Osteocyte (in vitro differentiated cells): ENCODE measurements around the gene CCDC78. TPM values are rescaled to one million over a fixed set of nuclear protein-coding genes. Genes with fewer than 3 reads are reported as not detected.

Source experiments
- DNase-seq: peaks from one replicate; pipeline ENCODE4 v3.0.0; 2021; ENCODE audit warnings: mixed read lengths; ENCODE audit not compliant: unreplicated experiment; ENCODE audit errors: extremely low spot score
- H3K27ac Mint-ChIP-seq: one replicate; pipeline ENCODE4 v1.8.0; 2021; ENCODE audit warnings: mild to moderate bottlenecking, mixed read lengths; ENCODE audit not compliant: unreplicated experiment
- H3K27me3 Mint-ChIP-seq: one replicate; pipeline ENCODE4 v1.8.0; 2021; ENCODE audit warnings: mixed read lengths; ENCODE audit not compliant: unreplicated experiment
- H3K36me3 Mint-ChIP-seq: one replicate; pipeline ENCODE4 v1.8.0; 2021; ENCODE audit warnings: mixed read lengths; ENCODE audit not compliant: unreplicated experiment
- H3K4me1 Mint-ChIP-seq: one replicate; pipeline ENCODE4 v1.8.0; 2021; ENCODE audit warnings: mixed read lengths; ENCODE audit not compliant: unreplicated experiment
- H3K4me3 Mint-ChIP-seq: one replicate; pipeline ENCODE4 v1.8.0; 2021; ENCODE audit warnings: mild to moderate bottlenecking, moderate library complexity, mixed read lengths; ENCODE audit not compliant: unreplicated experiment
- H3K9me3 Mint-ChIP-seq: one replicate; pipeline ENCODE4 v1.8.0; 2021; ENCODE audit warnings: mixed read lengths; ENCODE audit not compliant: unreplicated experiment
- total RNA-seq: library from RNA; stranded (reverse); gene quantifications from 2 replicates; pipeline ENCODE4 v1.2.1, GENCODE V29; 2021
- TF ChIP-seq, protein P1 (sequence below): fragments of 200-600 bp; sonication (generic); IDR thresholded peaks from 2 replicates; pipeline ENCODE4 v1.5.0; 2021; ENCODE audit warnings: antibody characterized with exemption, mild to moderate bottlenecking, moderate library complexity

Gene CCDC78
- total RNA-seq, 1 donor from 2014 or later, result 2.6 TPM

GRCh38 chr16:686459-687260 lies 39.6 kb downstream of the CCDC78 start:
- DNase-seq, result no peak
- H3K4me3 Mint-ChIP-seq, result no peak overlapping the region
- TF ChIP-seq, protein P1, sequence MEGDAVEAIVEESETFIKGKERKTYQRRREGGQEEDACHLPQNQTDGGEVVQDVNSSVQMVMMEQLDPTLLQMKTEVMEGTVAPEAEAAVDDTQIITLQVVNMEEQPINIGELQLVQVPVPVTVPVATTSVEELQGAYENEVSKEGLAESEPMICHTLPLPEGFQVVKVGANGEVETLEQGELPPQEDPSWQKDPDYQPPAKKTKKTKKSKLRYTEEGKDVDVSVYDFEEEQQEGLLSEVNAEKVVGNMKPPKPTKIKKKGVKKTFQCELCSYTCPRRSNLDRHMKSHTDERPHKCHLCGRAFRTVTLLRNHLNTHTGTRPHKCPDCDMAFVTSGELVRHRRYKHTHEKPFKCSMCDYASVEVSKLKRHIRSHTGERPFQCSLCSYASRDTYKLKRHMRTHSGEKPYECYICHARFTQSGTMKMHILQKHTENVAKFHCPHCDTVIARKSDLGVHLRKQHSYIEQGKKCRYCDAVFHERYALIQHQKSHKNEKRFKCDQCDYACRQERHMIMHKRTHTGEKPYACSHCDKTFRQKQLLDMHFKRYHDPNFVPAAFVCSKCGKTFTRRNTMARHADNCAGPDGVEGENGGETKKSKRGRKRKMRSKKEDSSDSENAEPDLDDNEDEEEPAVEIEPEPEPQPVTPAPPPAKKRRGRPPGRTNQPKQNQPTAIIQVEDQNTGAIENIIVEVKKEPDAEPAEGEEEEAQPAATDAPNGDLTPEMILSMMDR, result no peak
- H3K9me3 Mint-ChIP-seq, result no peaks in the 10 kb centered on the region
- H3K4me1 Mint-ChIP-seq, result peaks cover 29% of the 10 kb centered on the region
- no peak overlapping the region for H3K27ac Mint-ChIP-seq
- H3K27me3 Mint-ChIP-seq, result no peaks in the 10 kb centered on the region
- peaks cover 8% of the 10 kb centered on the region for H3K36me3 Mint-ChIP-seq

GRCh38 chr16:685967-686366 lies 40.3 kb downstream of the CCDC78 start:
- DNase-seq, result no peak
- TF ChIP-seq, protein P1, result peak; percentile 52
- Mint-ChIP-seq H3K27ac (peak overlapping the region; percentile 34), H3K27me3 (no peaks in the 10 kb centered on the region), H3K4me3 (peak overlapping the region; percentile 44), H3K36me3 (peaks cover 14% of the 10 kb centered on the region), H3K4me1 (peaks cover 36% of the 10 kb centered on the region), H3K9me3 (no peaks in the 10 kb centered on the region)

- no peaks in the 10 kb centered on the region for H3K9me3 Mint-ChIP-seq
Measured at GRCh38 chr16:684961-685696, 41.1 kb downstream of the CCDC78 start.

DNA sequence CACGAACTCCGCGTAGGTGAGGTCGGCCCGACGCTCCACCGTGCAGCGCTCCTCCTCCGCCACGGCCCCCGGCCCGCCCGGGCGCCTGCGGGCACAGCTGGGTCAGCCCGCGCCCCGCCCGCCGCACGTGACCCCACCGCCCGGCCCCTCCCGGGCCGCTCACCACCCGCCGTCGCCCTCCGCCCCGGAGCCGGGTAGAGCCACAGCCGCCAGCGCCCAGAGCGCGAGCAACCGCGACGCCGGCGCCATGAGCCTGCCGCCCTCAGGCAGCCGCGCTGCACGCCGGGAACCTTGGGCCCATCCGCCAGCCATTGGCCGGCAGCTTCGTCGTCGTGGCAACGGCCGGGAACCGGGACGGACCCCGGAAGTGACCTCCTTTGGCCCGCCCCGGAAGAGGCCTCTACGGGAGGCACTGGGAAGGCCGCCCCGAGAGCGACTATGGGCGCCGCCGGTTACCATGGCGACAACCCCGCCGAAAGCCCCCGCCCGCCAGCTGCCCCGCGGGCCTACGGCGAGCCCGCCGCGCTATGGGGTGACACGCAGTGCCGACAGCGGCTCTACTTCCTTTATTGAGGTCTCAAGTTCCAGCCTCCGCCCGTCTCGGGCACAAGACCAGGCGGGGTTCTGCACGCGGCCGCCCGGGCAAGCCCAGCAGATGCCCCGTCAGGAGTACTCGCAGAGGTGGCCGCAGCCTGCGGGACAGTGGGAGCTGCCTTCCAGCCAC lies 42.0 kb downstream of the CCDC78 start, which contains the start of gene JMJD8:
Gene JMJD8, minus strand, starts transcription at position 264 of the 724 bp plus-strand sequence. Its CDS starts 15 bp downstream, at position 249.
- Mint-ChIP-seq H3K27me3 (no peaks in the 10 kb centered on the region), H3K4me3 (peak within 1 kb of the TSS; percentile 71), H3K9me3 (no peaks in the 10 kb centered on the region), H3K4me1 (peaks cover 26% of the 10 kb centered on the region), H3K36me3 (peaks cover 14% of the 10 kb centered on the region), H3K27ac (peak within 1 kb of the TSS; percentile 75)
- peak; percentile 98 for DNase-seq
- TF ChIP-seq, protein P1, result no peak

More at GRCh38 chr16:684961-685696, 41.1 kb downstream of the CCDC78 start:
- H3K36me3 Mint-ChIP-seq, result peaks cover 14% of the 10 kb centered on the region
- no peak overlapping the region for H3K4me3 Mint-ChIP-seq
- DNase-seq, result no peak
- H3K27me3 Mint-ChIP-seq, result no peaks in the 10 kb centered on the region
- TF ChIP-seq, protein P1, result no peak
- no peak overlapping the region for H3K27ac Mint-ChIP-seq
- peaks cover 32% of the 10 kb centered on the region for H3K4me1 Mint-ChIP-seq
